ENCODE data around the gene NXPE3. TPM values are rescaled to one million over a fixed set of nuclear protein-coding genes. Genes with fewer than 3 reads are reported as not detected.

NXPE3 gene
- total RNA-seq, 2 experiments from 2014 or later: 16.7 to 64.3 TPM

- H3K9me2 ChIP-seq (ENCODE audit: insufficient read depth, low read length): no peaks in the 10 kb centered on the region
- peaks cover 24% of the 10 kb centered on the region for H3K79me2 ChIP-seq (ENCODE audit: insufficient read depth, low read depth, low read length)
- H3K36me3 ChIP-seq (ENCODE audit: insufficient read depth, low read length): peaks cover 12% of the 10 kb centered on the region
- ChIA-PET CTCF (ENCODE audit: unreplicated experiment) (no interaction called here), POLR2A (interaction anchor here (0.9 to 1.7 kb wide), 2 partner anchors 44 to 379 kb away, joined by 3 to 4 read pairs; no protein-coding TSS in a partner anchor)
- no peak for TF ChIP-seq EZH2phosphoT487 (IDR thresholded peaks at IDR 0.05; ENCODE audit: borderline replicate concordance, low read depth, low read length)
- TF ChIP-seq CTCF (conservative IDR thresholded peaks at IDR 0.05; ENCODE audit: low read length): no peak
- H2AFZ ChIP-seq (ENCODE audit: low read length): no peak overlapping the region
- no peak overlapping the region for H3K4me2 ChIP-seq (ENCODE audit: low read length)
- H4K20me1 ChIP-seq (ENCODE audit: insufficient read depth, low read length): peaks cover 14% of the 10 kb centered on the region; the same call in 1 of the 2 replicates
- intact Hi-C loops (cut with micrococcal nuclease; ENCODE audit: unreplicated experiment): no loop called here
- DNase-seq (ENCODE audit: low spot score): no peak
- H3K4me3 ChIP-seq (ENCODE audit: low read depth, low read length, poor library complexity, severe bottlenecking): no peak overlapping the region
- H3K4me1 ChIP-seq (ENCODE audit: insufficient read depth, low read length, poor library complexity, severe bottlenecking): peaks cover 47% of the 10 kb centered on the region
- no peak overlapping the region for H3K27ac ChIP-seq (ENCODE audit: low read depth, low read length, poor library complexity, severe bottlenecking)
- H3K9me3 ChIP-seq (ENCODE audit: low read length): no peaks in the 10 kb centered on the region
- no TSS peak for BruUV-seq (replicated peaks)
These were observed 68.3 kb downstream of the NXPE3 start for GRCh38 chr3:101847328-101847727.

- Histone ChIP-seq H3K4me1 (ENCODE audit: insufficient read depth, low read length, poor library complexity, severe bottlenecking) (peaks cover 40% of the 10 kb centered on the region), H4K20me1 (ENCODE audit: insufficient read depth, low read length) (peaks cover 14% of the 10 kb centered on the region; the same call in 1 of the 2 replicates), H3K4me2 (ENCODE audit: low read length) (peak overlapping the region; percentile 98), H3K27ac (ENCODE audit: low read depth, low read length, poor library complexity, severe bottlenecking) (peak overlapping the region; percentile 60), H3K36me3 (ENCODE audit: insufficient read depth, low read length) (peaks cover 22% of the 10 kb centered on the region), H3K9me2 (ENCODE audit: insufficient read depth, low read length) (no peaks in the 10 kb centered on the region), H2AFZ (ENCODE audit: low read length) (peak overlapping the region; percentile 84), H3K9me3 (ENCODE audit: low read length) (no peaks in the 10 kb centered on the region), H3K4me3 (ENCODE audit: low read depth, low read length, poor library complexity, severe bottlenecking) (peak overlapping the region; percentile 85), H3K79me2 (ENCODE audit: insufficient read depth, low read depth, low read length) (peaks cover 24% of the 10 kb centered on the region)
- no TSS peak for BruUV-seq (replicated peaks)
- TF ChIP-seq CTCF (conservative IDR thresholded peaks at IDR 0.05; ENCODE audit: low read length): no peak
- DNase-seq (ENCODE audit: low spot score): no peak
- intact Hi-C loops (cut with micrococcal nuclease; ENCODE audit: unreplicated experiment): loop anchor here (2.0 kb wide), 2 partner anchors 34 to 90 kb away; no protein-coding TSS in a partner anchor
- POLR2A ChIA-PET: interaction anchor here (0.5 to 2.6 kb wide), 10 partner anchors 9 to 1559 kb away, joined by 3 to 12 read pairs (median 4); no protein-coding TSS in a partner anchor
- CTCF ChIA-PET (ENCODE audit: unreplicated experiment): interaction anchor here (1.2 kb wide), 1 partner anchor 21 kb away, joined by 3 read pairs; no protein-coding TSS in a partner anchor
These were observed 69.3 kb downstream of the NXPE3 start for GRCh38 chr3:101848326-101848725.
